ENCODE results near the gene TRPM1.

GRCh38 chr15:31111091-31111647 is 9.6 kb upstream of the TRPM1 start:
- TF ChIP-seq, protein P1, sequence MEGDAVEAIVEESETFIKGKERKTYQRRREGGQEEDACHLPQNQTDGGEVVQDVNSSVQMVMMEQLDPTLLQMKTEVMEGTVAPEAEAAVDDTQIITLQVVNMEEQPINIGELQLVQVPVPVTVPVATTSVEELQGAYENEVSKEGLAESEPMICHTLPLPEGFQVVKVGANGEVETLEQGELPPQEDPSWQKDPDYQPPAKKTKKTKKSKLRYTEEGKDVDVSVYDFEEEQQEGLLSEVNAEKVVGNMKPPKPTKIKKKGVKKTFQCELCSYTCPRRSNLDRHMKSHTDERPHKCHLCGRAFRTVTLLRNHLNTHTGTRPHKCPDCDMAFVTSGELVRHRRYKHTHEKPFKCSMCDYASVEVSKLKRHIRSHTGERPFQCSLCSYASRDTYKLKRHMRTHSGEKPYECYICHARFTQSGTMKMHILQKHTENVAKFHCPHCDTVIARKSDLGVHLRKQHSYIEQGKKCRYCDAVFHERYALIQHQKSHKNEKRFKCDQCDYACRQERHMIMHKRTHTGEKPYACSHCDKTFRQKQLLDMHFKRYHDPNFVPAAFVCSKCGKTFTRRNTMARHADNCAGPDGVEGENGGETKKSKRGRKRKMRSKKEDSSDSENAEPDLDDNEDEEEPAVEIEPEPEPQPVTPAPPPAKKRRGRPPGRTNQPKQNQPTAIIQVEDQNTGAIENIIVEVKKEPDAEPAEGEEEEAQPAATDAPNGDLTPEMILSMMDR (IDR thresholded peaks at IDR 0.05; ENCODE audit: insufficient read depth, low read depth, low read length): no peak
- no peak for TF ChIP-seq EZH2 (IDR thresholded peaks at IDR 0.05; ENCODE audit: insufficient read depth, low read length)

Data from astrocyte (in vitro differentiated cells and primary cell).